ACC112 (cell line): ENCODE measurements around the gene ARF3.

ENCODE experiments used
- H2AFZ ChIP-seq: fragments of 200-600 bp; sonication (generic); one replicate; pipeline ENCODE4 v1.6.0; 2017; ENCODE audit warnings: antibody characterized with exemption, low read length; ENCODE audit not compliant: unreplicated experiment
- H3K27ac ChIP-seq: fragments of 200-600 bp; sonication (generic); 2 replicates; pipeline ENCODE4 v1.5.1; 2014; ENCODE audit warnings: low read depth, mild to moderate bottlenecking, antibody characterized with exemption, low read length, moderate library complexity
- H3K27me3 ChIP-seq: fragments of 200-600 bp; sonication (generic); 2 replicates; pipeline ENCODE4 v1.6.1; 2014; ENCODE audit warnings: mild to moderate bottlenecking, antibody characterized with exemption, low read length, moderate library complexity, mixed read lengths; ENCODE audit not compliant: insufficient read depth
- H3K36me3 ChIP-seq: fragments of 200-600 bp; sonication (generic); 2 replicates; pipeline ENCODE4 v1.6.1; 2016; ENCODE audit warnings: mild to moderate bottlenecking, antibody characterized with exemption, low read length, moderate library complexity, mixed read lengths; ENCODE audit not compliant: insufficient read depth
- H3K4me1 ChIP-seq: fragments of 200-600 bp; sonication (generic); one replicate; pipeline ENCODE4 v1.6.1; 2016; ENCODE audit warnings: low read length, mixed read lengths; ENCODE audit not compliant: insufficient read depth, unreplicated experiment, control insufficient read depth
- H3K4me3 ChIP-seq: fragments of 200-600 bp; sonication (generic); 2 replicates; pipeline ENCODE4 v1.5.1; 2014; ENCODE audit warnings: mild to moderate bottlenecking, low read depth, low read length
- H3K79me2 ChIP-seq: fragments of 200-600 bp; sonication (generic); one replicate; pipeline ENCODE4 v1.6.0; 2016; ENCODE audit warnings: low read length; ENCODE audit not compliant: control insufficient read depth, unreplicated experiment, insufficient read depth

ARF3 gene

GRCh38 chr12:48938805-48939204, 18.5 kb downstream of the ARF3 start:
- Histone ChIP-seq H3K36me3 (no peaks in the 10 kb centered on the region), H3K27ac (no peak overlapping the region), H3K4me3 (no peak overlapping the region), H3K4me1 (no peaks in the 10 kb centered on the region), H2AFZ (no peak overlapping the region), H3K27me3 (no peaks in the 10 kb centered on the region), H3K79me2 (peaks cover 12% of the 10 kb centered on the region)

GRCh38 chr12:48937170-48937569, 20.1 kb downstream of the ARF3 start:
- Histone ChIP-seq H2AFZ (no peak overlapping the region), H3K27me3 (no peaks in the 10 kb centered on the region), H3K36me3 (peaks cover 9% of the 10 kb centered on the region; the same call in 1 of the 2 replicates), H3K4me1 (no peaks in the 10 kb centered on the region), H3K79me2 (peaks cover under 1% of the 10 kb centered on the region), H3K27ac (no peak overlapping the region), H3K4me3 (no peak overlapping the region)

GRCh38 chr12:48936379-48936979, 20.8 kb downstream of the ARF3 start:
- no peak overlapping the region for H2AFZ ChIP-seq
- no peaks in the 10 kb centered on the region for H3K79me2 ChIP-seq
- H3K4me1 ChIP-seq: no peaks in the 10 kb centered on the region
- no peak overlapping the region for H3K4me3 ChIP-seq
- H3K27ac ChIP-seq: no peak overlapping the region
- peaks cover 12% of the 10 kb centered on the region; the same call in 1 of the 2 replicates for H3K36me3 ChIP-seq
- no peaks in the 10 kb centered on the region for H3K27me3 ChIP-seq

DNA sequence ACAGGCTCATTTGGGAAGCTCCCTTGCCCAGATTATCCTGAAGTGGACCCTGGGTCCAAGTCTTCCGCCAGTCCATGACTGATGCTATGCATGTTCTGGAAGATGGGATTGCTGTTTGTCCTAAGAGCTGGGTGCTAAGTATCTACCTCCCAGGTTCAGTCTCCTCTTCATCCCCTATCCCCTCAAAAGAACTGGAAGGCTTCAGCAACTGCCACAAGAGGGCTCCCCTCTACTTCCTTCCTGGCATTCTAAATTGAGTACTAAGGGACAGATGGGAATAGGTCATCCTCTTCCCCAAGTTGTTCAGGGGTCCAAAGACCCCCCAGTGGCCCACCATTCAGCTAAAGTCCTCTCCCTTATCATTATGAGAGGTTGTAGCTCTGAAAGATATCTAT, 23.0 kb downstream of the ARF3 start:
- no peaks in the 10 kb centered on the region for H3K79me2 ChIP-seq
- no peaks in the 10 kb centered on the region for H3K4me1 ChIP-seq
- no peak overlapping the region for H2AFZ ChIP-seq
- no peaks in the 10 kb centered on the region for H3K27me3 ChIP-seq
- H3K4me3 ChIP-seq: no peak overlapping the region
- peaks cover 13% of the 10 kb centered on the region; the same call in 1 of the 2 replicates for H3K36me3 ChIP-seq
- no peak overlapping the region for H3K27ac ChIP-seq

GRCh38 chr12:48933664-48934311, 23.5 kb downstream of the ARF3 start:
- Histone ChIP-seq H3K79me2 (no peaks in the 10 kb centered on the region), H3K4me3 (no peak overlapping the region), H2AFZ (no peak overlapping the region), H3K27ac (no peak overlapping the region), H3K27me3 (no peaks in the 10 kb centered on the region), H3K4me1 (no peaks in the 10 kb centered on the region), H3K36me3 (peaks cover 13% of the 10 kb centered on the region; the same call in 1 of the 2 replicates)

- H3K79me2 ChIP-seq: no peaks in the 10 kb centered on the region
- no peak overlapping the region for H3K27ac ChIP-seq
- H3K4me1 ChIP-seq: no peaks in the 10 kb centered on the region
- H3K36me3 ChIP-seq: peaks cover 13% of the 10 kb centered on the region
- H3K27me3 ChIP-seq: no peaks in the 10 kb centered on the region
- no peak overlapping the region for H3K4me3 ChIP-seq
- H2AFZ ChIP-seq: no peak overlapping the region
These were observed 24.4 kb downstream of the ARF3 start for GRCh38 chr12:48932878-48933277.

GRCh38 chr12:48930475-48930874, 26.8 kb downstream of the ARF3 start:
- H3K79me2 ChIP-seq: no peaks in the 10 kb centered on the region
- peaks cover 16% of the 10 kb centered on the region for H3K36me3 ChIP-seq
- H3K4me1 ChIP-seq: peaks cover 4% of the 10 kb centered on the region
- H2AFZ ChIP-seq: no peak overlapping the region
- H3K27me3 ChIP-seq: no peaks in the 10 kb centered on the region
- no peak overlapping the region for H3K27ac ChIP-seq
- no peak overlapping the region for H3K4me3 ChIP-seq

GRCh38 chr12:48929551-48929950, 27.7 kb downstream of the ARF3 start:
- peaks cover 3% of the 10 kb centered on the region for H3K79me2 ChIP-seq
- H3K4me3 ChIP-seq: no peak overlapping the region
- H3K4me1 ChIP-seq: peaks cover 4% of the 10 kb centered on the region
- H3K27me3 ChIP-seq: no peaks in the 10 kb centered on the region
- H3K36me3 ChIP-seq: peaks cover 16% of the 10 kb centered on the region
- H2AFZ ChIP-seq: no peak overlapping the region
- H3K27ac ChIP-seq: no peak overlapping the region

DNA sequence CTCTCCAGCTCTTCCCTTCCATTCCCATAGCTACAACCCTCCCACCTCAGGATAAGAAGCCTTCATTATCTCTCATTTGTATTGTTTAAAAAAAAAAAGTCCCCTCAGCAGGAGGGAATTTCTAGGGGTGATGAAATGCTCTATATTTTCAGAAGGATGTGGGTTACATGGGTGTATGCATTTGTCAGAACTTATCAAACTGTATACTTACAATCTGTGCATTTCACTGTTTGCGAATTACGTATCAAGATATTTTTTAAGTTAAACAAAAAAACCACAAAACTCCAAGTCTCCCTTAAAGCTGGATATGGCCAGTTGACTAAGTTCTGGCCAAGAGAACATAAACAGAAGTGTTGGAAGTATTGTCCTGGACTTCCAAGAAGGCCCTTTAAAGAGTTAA, 30.0 kb downstream of the ARF3 start:
- Histone ChIP-seq H3K4me3 (no peak overlapping the region), H3K36me3 (peaks cover 18% of the 10 kb centered on the region), H3K27me3 (no peaks in the 10 kb centered on the region), H3K27ac (no peak overlapping the region), H2AFZ (no peak overlapping the region), H3K79me2 (peaks cover 8% of the 10 kb centered on the region), H3K4me1 (peaks cover 11% of the 10 kb centered on the region)

DNA sequence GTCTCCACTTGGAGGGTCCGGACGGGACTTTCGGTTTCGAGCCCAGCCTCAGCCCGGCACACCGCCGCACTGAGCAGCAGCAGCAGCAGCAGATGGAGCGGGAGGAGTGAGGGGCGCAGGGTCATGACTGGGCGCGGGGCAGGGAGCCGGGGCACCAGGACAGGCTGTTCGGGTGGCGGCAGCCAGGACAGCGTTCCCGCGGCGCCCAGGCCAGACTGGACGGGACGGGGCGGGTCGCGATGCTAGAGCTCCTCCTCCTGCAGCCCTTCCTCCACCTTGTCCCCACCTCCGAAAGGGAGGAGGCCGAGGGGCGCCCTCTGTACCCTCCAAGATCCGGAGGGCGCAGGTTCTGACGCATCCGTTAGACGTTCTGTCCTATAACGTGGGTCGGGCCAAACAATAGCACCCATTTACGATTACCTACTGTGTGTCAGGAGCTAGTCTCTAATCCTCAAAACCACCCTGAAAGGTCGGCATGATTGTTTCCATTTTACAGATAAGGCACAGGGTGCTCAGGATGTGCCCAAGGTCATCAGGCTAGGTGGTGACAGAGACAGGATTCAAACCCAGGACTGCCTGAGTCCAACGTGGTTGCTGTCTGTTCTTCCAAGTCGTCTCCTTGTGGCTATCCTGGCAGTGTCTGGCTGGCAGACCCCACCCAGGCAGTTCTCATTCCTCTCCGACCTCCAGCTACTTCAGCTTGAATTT, 31.8 kb downstream of the ARF3 start, which contains the start of gene FKBP11:
TSS of gene FKBP11 (minus strand) at position 189 of the 708 bp plus-strand sequence. CDS start at position 125, 64 bp downstream.
- peak within 1 kb of the TSS; percentile 37; the same call in 1 of the 2 replicates for H3K27ac ChIP-seq

More for the DNA sequence above, 31.8 kb downstream of the ARF3 start, which contains the start of gene FKBP11:
- Histone ChIP-seq H2AFZ (peak within 1 kb of the TSS; percentile 34), H3K4me3 (peak within 1 kb of the TSS; percentile 90), H3K36me3 (peaks cover 14% of the 10 kb centered on the region), H3K79me2 (peaks cover 8% of the 10 kb centered on the region), H3K27me3 (no peaks in the 10 kb centered on the region), H3K4me1 (peaks cover 11% of the 10 kb centered on the region)
